Osteoblast (primary cell): ENCODE results near the gene CLDN19. TPM values are rescaled to one million over a fixed set of nuclear protein-coding genes. Genes with fewer than 3 reads are reported as not detected.

Experiments
- DNase-seq: peaks from one replicate; pipeline ENCODE4 v3.0.0; 2011; ENCODE audit warnings: low spot score, mixed read lengths; ENCODE audit not compliant: insufficient read length; ENCODE audit errors: missing footprints
- H2AFZ ChIP-seq: 2 replicates; pipeline ENCODE4 v1.6.0; 2011; ENCODE audit warnings: mild to moderate bottlenecking, low read length
- H3K27ac ChIP-seq: 2 replicates; pipeline ENCODE4 v1.5.1; 2011; ENCODE audit warnings: mild to moderate bottlenecking, low read depth, low read length, moderate library complexity
- H3K27me3 ChIP-seq: 2 replicates; pipeline ENCODE4 v1.6.0; 2012; ENCODE audit warnings: mild to moderate bottlenecking, control low read depth, inconsistent platforms, low read length, moderate library complexity; ENCODE audit not compliant: insufficient read depth
- H3K36me3 ChIP-seq: 2 replicates; pipeline ENCODE4 v1.5.1; 2011; ENCODE audit warnings: mild to moderate bottlenecking, low read length, control low read depth, moderate library complexity; ENCODE audit not compliant: insufficient read depth
- H3K4me1 ChIP-seq: 2 replicates; pipeline ENCODE4 v1.5.1; 2011; ENCODE audit warnings: mild to moderate bottlenecking, low read length, control low read depth, moderate library complexity; ENCODE audit not compliant: insufficient read depth
- H3K4me2 ChIP-seq: 2 replicates; pipeline ENCODE4 v1.6.0; 2011; ENCODE audit warnings: mild to moderate bottlenecking, low read length; ENCODE audit not compliant: insufficient read depth
- H3K4me3 ChIP-seq: fragments of 200-600 bp; sonication (generic); 3 replicates; pipeline ENCODE4 v1.5.1; 2012; ENCODE audit warnings: mild to moderate bottlenecking, low read length, inconsistent platforms; ENCODE audit not compliant: insufficient read depth
- H3K79me2 ChIP-seq: 2 replicates; pipeline ENCODE4 v1.6.0; 2012; ENCODE audit warnings: mild to moderate bottlenecking, low read length, control low read depth, inconsistent platforms; ENCODE audit not compliant: insufficient read depth
- H3K9me3 ChIP-seq: 2 replicates; pipeline ENCODE4 v1.5.1; 2011; ENCODE audit warnings: low read depth, low read length, control low read depth
- H4K20me1 ChIP-seq: 2 replicates; pipeline ENCODE4 v1.6.0; 2012; ENCODE audit warnings: mild to moderate bottlenecking, low read length, control low read depth; ENCODE audit not compliant: insufficient read depth
- CTCF ChIP-seq: IDR thresholded peaks from 2 replicates; pipeline ENCODE4 v1.5.1; 2011; ENCODE audit warnings: mild to moderate bottlenecking, low read depth, low read length, moderate library complexity; ENCODE audit errors: extremely low read depth
- total RNA-seq: library from RNA; depleted of rRNA; stranded (reverse); fragments of >200 nt; gene quantifications from 2 replicates; pipeline ENCODE4 v1.2.3, GENCODE V29; 2012

CLDN19 gene
- total RNA-seq, 1 donor: not detected

GRCh38 chr1:42748461-42749410, 8.7 kb upstream of the CLDN19 start:
- Histone ChIP-seq H3K36me3 (peaks cover 62% of the 10 kb centered on the region), H3K79me2 (no peaks in the 10 kb centered on the region), H4K20me1 (peaks cover 24% of the 10 kb centered on the region), H2AFZ (no peak overlapping the region), H3K27me3 (no peaks in the 10 kb centered on the region), H3K27ac (no peak overlapping the region), H3K9me3 (no peaks in the 10 kb centered on the region), H3K4me1 (peaks cover 10% of the 10 kb centered on the region), H3K4me2 (no peak overlapping the region), H3K4me3 (no peak overlapping the region)
- no peak for TF ChIP-seq CTCF
- peak; percentile 72 for DNase-seq

- no peak for DNase-seq
- no peaks in the 10 kb centered on the region for H3K27me3 ChIP-seq
- H3K36me3 ChIP-seq: peaks cover 62% of the 10 kb centered on the region
- no peak overlapping the region for H3K4me2 ChIP-seq
- no peak overlapping the region for H3K4me3 ChIP-seq
- TF ChIP-seq CTCF: no peak
- no peaks in the 10 kb centered on the region for H3K9me3 ChIP-seq
- no peak overlapping the region for H2AFZ ChIP-seq
- H3K27ac ChIP-seq: no peak overlapping the region
- peaks cover 4% of the 10 kb centered on the region for H3K4me1 ChIP-seq
- no peaks in the 10 kb centered on the region for H3K79me2 ChIP-seq
- peaks cover 23% of the 10 kb centered on the region for H4K20me1 ChIP-seq
Measured at GRCh38 chr1:42748021-42748420, 8.0 kb upstream of the CLDN19 start.

GRCh38 chr1:42747125-42747524, 7.1 kb upstream of the CLDN19 start:
- peak; percentile 54 for TF ChIP-seq CTCF
- H3K27me3 ChIP-seq: no peaks in the 10 kb centered on the region
- peaks cover 55% of the 10 kb centered on the region for H3K36me3 ChIP-seq
- no peak overlapping the region for H3K4me3 ChIP-seq
- no peaks in the 10 kb centered on the region for H3K9me3 ChIP-seq
- peak; percentile 95 for DNase-seq
- no peaks in the 10 kb centered on the region for H3K79me2 ChIP-seq
- H4K20me1 ChIP-seq: peaks cover 15% of the 10 kb centered on the region
- H2AFZ ChIP-seq: no peak overlapping the region
- no peak overlapping the region for H3K4me2 ChIP-seq
- H3K4me1 ChIP-seq: no peaks in the 10 kb centered on the region
- no peak overlapping the region for H3K27ac ChIP-seq

- no peak overlapping the region for H3K4me2 ChIP-seq
- no peak for TF ChIP-seq CTCF
- H2AFZ ChIP-seq: no peak overlapping the region
- no peaks in the 10 kb centered on the region for H3K9me3 ChIP-seq
- peaks cover 12% of the 10 kb centered on the region for H4K20me1 ChIP-seq
- no peaks in the 10 kb centered on the region for H3K27me3 ChIP-seq
- peak; percentile 72 for DNase-seq
- H3K4me3 ChIP-seq: no peak overlapping the region
- no peak overlapping the region for H3K27ac ChIP-seq
- H3K4me1 ChIP-seq: no peaks in the 10 kb centered on the region
- peaks cover 50% of the 10 kb centered on the region for H3K36me3 ChIP-seq
- no peaks in the 10 kb centered on the region for H3K79me2 ChIP-seq
Measured at GRCh38 chr1:42746436-42747105, 6.5 kb upstream of the CLDN19 start.
